Measurements from ENCODE around the gene HECTD4.
"Not testable (repeated sequence)": the region's sequence is repeated elsewhere in the genome, so short reads cannot be mapped to it uniquely, and the experiment has no call there.

HECTD4 gene

GRCh38 chr12:112408621-112409020 lies 26.4 kb upstream of the HECTD4 start:
- DNase-seq (ENCODE audit: low spot score): no peak

DNA sequence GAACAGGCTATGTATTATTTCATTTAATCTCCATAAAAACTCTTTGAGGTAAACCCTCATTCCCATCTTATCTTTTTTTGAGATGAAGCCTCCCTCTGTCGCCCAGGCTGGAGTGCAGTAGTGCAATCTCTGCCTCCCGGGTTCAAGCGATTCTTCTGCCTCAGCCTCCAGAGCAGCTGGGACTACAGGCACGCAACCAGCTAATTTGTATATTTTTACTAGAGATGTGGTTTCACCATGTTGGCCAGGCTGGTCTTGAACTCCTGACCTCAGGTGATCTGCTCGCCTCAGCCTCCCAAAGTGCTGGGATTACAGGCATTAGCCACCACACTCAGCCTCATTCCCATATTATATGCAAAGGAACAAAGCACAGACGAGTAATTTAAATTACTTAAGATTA lies 25.5 kb upstream of the HECTD4 start:
- DNase-seq (ENCODE audit: low spot score): not testable (repeated sequence)

GRCh38 chr12:112406519-112407488 lies 24.6 kb upstream of the HECTD4 start:
- DNase-seq (ENCODE audit: low spot score): no peak

GRCh38 chr12:112401903-112402498 lies 19.8 kb upstream of the HECTD4 start:
- no peak for DNase-seq (ENCODE audit: low spot score)

GRCh38 chr12:112401054-112401453 lies 18.8 kb upstream of the HECTD4 start:
- DNase-seq (ENCODE audit: low spot score): no peak

- no peak for DNase-seq (ENCODE audit: low spot score)
Observed at GRCh38 chr12:112393328-112393727, 11.1 kb upstream of the HECTD4 start.

DNA sequence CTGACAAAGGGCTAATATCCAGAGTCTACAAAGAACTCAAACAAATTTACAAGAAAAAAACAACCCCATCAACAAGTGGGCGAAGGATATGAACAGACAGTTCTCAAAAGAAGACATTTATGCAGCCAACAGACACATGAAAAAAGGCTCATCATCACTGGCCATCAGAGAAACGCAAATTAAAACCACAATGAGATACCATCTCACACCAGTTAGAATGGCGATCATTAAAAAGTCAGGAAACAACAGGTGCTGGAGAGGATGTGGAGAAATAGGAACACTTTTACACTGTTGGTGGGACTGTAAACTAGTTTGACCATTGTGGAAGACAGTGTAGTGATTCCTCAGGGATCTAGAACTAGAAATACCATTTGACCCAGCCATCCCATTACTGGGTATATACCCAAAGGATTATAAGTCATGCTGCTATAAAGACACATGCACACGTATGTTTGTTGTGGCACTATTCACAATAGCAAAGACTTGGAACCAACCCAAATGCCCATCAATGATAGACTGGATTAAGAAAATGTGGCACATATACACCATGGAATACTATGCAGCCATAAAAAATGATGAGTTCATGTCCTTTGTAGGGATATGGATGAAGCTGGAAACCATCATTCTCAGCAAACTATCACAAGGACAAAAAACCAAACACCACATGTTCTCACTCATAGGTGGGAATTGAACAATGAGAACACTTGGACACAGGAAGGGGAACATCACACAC lies 7.9 kb upstream of the HECTD4 start:
- DNase-seq (ENCODE audit: low spot score): not testable (repeated sequence)

- DNase-seq (ENCODE audit: low spot score): no peak
Observed at GRCh38 chr12:112389228-112389627, 7.0 kb upstream of the HECTD4 start.

GRCh38 chr12:112386726-112387125 lies 4.5 kb upstream of the HECTD4 start:
- peak; percentile 34 for DNase-seq (ENCODE audit: low spot score)

DNA sequence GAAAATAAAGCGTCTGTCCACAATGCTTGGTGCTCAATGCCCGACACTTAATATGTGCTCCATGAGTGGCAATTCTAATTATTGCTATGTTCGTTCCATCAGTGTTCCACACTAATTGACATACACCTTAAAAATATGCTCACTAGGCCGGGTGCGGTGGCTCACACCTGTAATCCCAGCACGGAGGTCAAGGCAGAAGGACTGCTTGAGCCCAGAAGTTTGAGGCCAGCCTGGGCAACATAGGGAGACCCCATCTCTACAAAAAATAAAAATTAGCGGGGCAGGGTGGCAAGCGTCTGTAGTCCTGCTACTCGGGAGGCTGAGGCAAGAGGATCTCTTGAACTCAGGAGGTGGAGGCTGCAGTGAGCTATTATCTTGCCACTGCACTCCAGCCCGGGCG lies 635 bp upstream of the HECTD4 start:
- no peak for DNase-seq (ENCODE audit: low spot score)

GRCh38 chr12:112381406-112381882 lies 787 bp downstream of the HECTD4 start:
- no peak for DNase-seq (ENCODE audit: low spot score)

- DNase-seq (ENCODE audit: low spot score): peak; percentile 42
Observed at GRCh38 chr12:112380663-112381405, 1.4 kb downstream of the HECTD4 start.

DNA sequence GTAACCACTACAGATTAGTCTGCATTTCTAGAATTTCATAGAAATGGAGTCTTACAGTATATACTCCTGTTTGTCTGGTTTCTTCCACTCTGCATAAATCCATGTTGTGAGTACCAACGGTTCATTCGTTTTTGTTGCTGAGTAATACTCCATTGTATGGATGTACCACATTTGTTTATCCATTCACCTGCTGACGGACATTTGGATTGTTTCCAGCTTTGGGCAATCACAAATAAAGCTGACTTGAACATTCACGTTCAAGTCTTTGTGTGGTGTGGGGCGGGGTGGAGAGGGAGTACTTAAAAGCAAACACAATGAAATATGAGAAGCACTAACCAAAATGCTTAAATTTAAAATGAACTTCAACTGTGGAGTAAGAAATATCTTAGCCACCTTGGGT lies 7.1 kb downstream of the HECTD4 start:
- DNase-seq (ENCODE audit: low spot score): no peak

- DNase-seq (ENCODE audit: low spot score): no peak
Observed at GRCh38 chr12:112374166-112374740, 8.0 kb downstream of the HECTD4 start.

DNA sequence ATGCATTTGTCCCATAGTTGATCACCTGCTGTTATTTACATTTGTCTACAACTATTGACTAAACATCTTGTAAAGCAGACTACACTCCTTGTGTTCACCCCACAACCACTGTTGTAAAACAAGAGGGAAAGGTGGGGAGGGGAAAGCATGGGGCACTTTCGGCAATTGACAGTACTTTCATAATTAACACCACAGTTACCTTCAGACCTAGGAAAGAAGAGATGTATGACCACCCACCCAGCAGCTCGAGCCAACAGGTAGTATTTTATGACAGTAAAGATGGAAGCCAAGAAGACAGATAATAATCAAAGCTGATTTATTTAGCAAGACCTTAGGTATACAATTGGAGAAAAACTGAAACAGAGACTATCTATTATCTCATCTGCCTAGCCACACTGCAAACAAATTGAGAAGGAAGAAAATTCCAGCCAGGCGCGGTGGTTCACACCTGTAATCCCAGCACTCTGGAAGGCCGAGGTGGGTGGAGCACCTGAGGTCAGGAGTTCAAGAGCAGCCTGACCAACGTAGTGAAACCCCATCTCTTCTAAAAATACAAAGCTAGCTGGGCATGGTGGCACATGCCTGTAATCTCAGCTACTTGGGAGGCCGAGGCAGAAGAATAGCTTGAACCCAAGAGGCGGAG lies 11.2 kb downstream of the HECTD4 start:
- DNase-seq (ENCODE audit: low spot score): no peak

DNA sequence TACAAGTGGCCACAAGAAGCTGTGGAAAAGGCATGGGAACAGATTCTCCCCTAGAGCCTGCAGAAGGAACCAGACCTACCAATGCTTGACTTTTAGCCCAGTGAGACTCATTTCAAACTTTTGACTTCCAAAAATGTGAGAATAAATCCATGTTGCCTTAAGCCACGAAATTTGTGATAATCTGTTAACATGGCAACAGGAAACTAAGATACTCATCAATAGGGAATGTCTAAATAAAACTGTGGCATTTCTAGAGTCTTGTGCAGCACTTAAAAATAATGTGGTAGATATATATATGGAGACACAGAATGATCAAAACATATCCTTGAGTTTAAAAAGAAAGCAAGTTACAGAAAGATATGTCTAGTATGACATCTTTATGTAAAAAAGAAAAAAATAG lies 12.0 kb downstream of the HECTD4 start:
- DNase-seq (ENCODE audit: low spot score): no peak

- DNase-seq (ENCODE audit: low spot score): no peak
Observed at GRCh38 chr12:112368856-112369255, 13.4 kb downstream of the HECTD4 start.

DNA sequence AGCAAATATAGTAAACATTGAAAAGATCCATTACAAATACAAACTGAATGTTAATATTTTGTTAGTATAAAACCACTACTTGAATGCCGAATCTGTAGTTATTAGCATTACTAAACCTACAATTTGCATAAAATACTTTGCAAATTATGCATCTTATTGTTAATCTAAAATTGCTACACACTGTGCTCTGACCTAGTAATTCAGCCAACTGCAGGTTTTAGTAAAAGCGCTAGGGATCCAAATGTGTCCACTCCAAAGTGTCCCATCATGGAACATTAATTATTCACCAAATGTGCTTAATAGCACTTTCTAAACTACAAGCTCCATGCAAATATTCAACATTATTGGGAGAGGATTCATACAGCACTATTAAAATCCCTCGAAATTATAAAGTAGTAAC lies 14.3 kb downstream of the HECTD4 start:
- DNase-seq (ENCODE audit: low spot score): no peak

- no peak for DNase-seq (ENCODE audit: low spot score)
Observed at GRCh38 chr12:112362310-112362709, 19.9 kb downstream of the HECTD4 start.

DNA sequence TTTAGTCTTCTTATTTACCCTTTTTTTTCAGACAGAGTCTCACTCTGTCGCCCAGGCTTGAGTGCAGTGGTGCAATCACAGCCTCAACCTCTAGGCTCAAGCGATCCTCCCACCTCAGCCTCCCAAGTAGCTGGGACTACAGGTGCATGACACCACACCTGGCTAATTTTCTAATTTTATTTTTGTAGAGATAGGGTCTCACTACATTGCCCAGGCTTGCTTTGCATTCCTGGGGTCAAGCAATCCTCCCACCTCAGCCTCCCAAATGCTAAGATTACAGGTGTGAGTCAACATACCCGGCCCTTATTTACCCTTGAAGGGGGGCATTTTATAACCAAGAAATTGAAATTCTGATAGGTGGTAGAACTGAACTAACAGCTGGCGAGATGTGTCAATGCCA lies 21.0 kb downstream of the HECTD4 start:
- no peak for DNase-seq (ENCODE audit: low spot score)

- no peak for DNase-seq (ENCODE audit: low spot score)
Observed at GRCh38 chr12:112359290-112359689, 22.9 kb downstream of the HECTD4 start.
